Hematopoietic multipotent progenitor cell (in vitro differentiated cells): Measurements from ENCODE around the gene NELFE. TPM values are rescaled to one million over a fixed set of nuclear protein-coding genes. Genes with fewer than 3 reads are reported as not detected.
"Not testable (repeated sequence)": the region's sequence is repeated elsewhere in the genome, so short reads cannot be mapped to it uniquely, and the experiment has no call there.

Source experiments
- DNase-seq, 3 donors: peaks; one replicate each; pipeline ENCODE4 v3.0.0-alpha.2; 2011 to 2015; ENCODE audit warnings: low read depth in 2 of 3, low spot score in 2 of 3
- total RNA-seq: library from RNA; depleted of rRNA; stranded (reverse); fragments of >200 nt; gene quantifications from one replicate; pipeline ENCODE4 v1.2.3, GENCODE V29; 2012

NELFE gene, protein sequence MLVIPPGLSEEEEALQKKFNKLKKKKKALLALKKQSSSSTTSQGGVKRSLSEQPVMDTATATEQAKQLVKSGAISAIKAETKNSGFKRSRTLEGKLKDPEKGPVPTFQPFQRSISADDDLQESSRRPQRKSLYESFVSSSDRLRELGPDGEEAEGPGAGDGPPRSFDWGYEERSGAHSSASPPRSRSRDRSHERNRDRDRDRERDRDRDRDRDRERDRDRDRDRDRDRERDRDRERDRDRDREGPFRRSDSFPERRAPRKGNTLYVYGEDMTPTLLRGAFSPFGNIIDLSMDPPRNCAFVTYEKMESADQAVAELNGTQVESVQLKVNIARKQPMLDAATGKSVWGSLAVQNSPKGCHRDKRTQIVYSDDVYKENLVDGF
- 44.7 TPM for total RNA-seq

DNA sequence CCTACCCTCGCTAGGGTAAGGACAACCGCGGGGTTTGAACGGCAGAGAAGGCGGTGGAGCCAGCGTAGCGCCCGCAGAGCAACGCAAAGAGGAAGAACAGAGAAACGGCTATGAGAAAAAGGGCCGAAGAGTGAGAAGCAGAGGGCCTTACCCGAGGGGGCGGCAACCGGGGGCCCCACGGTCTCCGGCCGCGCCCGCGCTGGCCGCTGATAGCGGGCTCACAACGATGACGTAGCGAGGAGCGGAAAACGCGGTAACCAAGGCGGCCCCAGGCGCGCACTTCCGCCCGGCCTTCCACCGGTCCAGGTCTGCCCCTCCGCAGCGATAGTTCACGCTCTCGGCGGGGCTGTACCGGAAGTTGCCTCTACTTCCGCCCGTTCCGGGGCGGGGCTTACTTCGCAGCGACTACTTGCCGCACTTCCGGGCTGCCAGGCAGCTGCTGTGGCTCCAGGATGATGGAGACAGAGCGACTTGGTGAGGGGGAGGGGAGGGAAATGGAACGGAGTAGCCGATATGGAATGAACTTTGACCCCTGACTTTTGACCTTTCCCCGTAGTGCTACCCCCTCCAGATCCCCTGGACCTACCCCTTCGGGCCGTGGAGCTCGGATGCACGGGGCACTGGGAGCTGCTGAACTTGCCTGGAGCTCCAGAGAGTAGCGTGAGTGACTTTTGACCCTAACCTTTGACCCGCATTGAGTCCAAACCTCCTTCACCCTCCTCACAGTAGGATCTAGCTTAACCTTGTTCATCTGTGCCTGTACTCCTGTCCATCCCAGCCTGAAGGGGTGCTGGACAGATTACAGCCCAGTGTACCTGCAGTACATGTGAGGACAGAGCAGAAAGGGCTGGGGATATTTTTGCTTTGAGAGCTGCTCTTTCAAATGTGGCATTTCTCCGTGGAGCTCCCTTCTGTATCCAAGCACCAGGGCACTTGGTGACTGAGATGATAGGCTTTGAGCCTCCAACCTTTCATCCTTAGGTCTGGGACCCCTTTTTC, at the start of gene NELFE, which contains the start of gene SKIC2:
Gene NELFE (minus strand): TSS at position 231 of the 999 bp plus-strand sequence. CDS start 525 bp downstream, outside the sequence.
Gene SKIC2 (plus strand): TSS at position 435 of the 999 bp plus-strand sequence. CDS start 18 bp downstream, at position 453.
- peak; percentile 94 to 98 (median 98) for DNase-seq

DNA sequence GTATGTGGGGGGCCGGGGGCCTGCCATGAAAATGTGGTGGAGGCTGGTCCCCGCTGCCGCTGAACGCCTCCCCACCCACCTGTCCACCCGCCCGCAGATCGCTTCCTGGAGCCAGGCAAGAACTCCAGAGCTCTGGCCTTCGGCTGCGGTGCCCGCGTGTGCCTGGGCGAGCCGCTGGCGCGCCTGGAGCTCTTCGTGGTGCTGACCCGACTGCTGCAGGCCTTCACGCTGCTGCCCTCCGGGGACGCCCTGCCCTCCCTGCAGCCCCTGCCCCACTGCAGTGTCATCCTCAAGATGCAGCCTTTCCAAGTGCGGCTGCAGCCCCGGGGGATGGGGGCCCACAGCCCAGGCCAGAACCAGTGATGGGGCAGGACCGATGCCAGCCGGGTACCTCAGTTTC, 49.3 kb upstream of the NELFE start:
- DNase-seq = not testable (repeated sequence)

DNA sequence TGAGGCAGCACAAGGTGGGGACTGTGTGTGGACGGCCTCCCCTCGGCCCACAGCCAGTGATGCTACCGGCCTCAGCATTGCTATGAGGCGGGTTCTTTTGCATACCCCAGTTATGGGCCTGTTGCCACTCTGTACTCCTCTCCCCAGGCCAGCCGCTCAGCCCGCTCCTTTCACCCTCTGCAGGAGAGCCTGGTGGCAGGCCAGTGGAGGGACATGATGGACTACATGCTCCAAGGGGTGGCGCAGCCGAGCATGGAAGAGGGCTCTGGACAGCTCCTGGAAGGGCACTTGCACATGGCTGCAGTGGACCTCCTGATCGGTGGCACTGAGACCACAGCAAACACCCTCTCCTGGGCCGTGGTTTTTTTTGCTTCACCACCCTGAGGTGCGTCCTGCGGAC, 48.3 kb upstream of the NELFE start:
- DNase-seq = not testable (repeated sequence)

DNA sequence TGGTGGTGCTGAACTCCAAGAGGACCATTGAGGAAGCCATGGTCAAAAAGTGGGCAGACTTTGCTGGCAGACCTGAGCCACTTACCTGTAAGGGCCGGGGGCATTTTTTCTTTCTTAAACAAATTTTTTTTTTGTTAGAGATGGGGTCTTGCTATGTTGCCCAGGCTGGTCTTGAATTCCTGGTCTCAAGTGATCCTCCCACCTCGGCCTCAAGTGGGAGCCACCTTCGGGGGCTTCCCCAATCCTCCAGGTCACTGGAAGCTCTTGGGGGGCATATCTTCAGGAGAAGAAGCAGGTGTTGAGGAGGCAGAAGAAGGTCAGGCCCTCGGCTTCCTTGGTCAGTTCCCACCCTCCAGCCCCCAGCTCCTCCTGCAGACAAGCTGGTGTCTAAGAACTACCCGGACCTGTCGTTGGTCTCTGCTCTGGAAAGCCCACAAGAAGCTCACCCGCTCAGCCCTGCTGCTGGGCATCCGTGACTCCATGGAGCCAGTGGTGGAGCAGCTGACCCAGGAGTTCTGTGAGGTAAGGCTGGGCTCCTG, 47.3 kb upstream of the NELFE start:
- DNase-seq = not testable (repeated sequence)

DNA sequence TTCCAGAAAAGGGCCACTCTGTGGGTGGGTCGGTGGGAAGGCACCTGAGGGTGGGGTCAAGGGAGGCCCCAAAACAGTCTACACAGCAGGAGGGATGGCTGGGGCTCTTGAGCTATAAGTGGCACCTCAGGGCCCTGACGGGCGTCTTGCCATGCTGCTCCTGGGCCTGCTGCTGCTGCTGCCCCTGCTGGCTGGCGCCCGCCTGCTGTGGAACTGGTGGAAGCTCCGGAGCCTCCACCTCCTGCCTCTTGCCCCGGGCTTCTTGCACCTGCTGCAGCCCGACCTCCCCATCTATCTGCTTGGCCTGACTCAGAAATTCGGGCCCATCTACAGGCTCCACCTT, 46.7 kb upstream of the NELFE start:
- DNase-seq = not testable (repeated sequence)

DNA sequence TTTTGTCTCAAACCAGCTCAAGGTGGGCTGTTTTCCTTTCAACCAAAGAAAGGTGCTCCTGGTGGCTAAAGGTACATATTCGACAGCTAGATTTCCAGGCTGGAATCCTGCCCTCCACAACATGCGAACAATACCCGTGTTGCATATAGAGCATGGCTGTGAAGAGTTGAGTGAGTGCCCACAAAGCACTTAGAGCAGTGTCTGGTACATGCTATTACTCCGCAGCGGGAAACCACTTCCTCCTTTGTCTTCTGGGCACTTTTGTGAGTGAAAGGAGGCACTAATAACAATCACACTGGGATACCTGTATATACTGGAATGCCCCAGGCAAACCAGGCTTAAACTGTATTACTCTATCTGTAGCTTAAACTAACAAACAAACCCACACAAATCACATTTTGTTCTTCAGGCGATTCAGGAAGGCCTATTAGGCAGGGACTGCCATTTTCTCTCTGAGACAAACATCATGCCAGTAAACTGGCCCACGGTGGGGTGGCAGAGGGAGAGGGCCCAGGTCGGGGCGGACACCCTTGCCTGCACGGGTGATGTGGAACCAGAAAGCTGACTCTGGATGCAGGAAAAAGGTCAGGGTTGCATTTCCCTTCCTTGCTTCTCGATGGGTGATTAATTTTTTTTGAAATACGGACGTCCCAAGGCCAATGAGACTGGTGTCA, 46.2 kb upstream of the NELFE start:
- not testable (repeated sequence) for DNase-seq

DNA sequence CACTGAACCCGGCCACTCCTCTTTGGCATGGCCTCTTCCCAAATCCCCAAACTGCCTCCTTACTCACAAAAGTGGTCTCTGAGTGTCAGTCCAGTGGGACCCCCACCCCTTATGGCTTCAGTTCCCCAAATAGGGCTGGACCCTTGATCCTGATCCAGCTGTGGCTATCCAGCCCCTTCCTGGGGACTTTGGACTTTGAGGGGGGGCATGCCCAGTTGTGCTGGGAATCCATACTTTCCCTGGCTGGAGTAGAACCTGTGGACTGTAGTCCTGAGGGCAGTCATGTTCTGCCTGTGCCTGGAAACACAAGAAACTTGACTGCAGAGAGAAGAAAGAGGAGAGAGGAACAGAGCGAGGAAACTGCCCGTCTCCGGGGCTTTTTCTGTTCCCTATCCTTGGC, 45.6 kb upstream of the NELFE start:
- DNase-seq = not testable (repeated sequence)

DNA sequence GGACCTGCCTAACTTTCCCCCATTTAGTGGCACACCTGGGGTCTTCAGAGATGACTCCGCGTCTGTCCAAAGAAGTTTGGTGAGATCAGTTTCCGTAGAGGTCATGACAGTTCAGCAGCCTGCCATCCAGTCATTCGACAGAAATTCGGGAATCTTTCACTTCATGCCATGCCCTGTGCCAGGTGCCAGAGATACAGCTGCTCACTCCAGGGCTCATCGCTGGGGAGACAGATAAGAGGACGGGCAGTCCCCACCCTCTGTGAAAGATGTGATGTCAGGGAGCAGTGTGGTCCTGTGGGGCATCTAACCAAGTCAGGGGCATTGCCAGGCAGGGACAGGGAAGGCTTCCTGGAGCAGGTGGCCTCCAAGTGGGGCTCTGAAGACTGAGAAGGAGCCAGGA, 44.5 kb upstream of the NELFE start:
- not testable (repeated sequence) for DNase-seq

DNA sequence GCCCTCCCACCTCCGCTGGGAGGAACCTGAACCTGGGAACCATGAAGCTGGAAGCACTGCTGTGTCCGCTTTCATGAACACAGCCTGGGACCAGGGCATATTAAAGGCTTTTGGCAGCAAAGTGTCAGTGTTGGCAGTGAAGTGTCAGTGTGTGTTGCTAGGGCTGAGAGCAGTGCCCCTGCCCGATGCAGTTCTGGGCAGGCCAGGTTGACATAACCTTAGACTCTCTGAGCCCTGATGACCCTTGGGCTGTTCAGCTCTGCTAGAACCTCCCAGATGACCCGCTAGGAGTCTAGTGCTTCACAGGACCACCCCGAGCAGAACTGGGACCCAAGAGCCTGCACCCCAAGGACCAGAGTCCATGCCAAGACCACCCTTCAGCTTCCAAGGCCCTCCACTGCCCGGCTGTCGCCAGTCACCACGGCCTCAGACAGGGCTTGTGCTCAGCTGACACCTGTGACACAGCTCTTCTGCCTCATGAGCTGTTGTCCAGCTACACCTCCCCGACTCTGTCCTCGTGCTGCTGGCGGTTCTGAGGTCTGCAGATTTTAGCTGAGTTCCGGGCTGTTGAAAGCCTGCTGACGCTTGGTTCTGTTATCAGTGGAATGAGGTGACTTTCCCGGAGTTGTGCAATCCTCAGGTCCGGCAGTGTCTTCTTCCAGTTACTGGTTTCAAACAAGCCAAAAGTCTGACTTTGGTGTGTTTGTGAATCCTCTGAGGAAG, 43.9 kb upstream of the NELFE start:
- not testable (repeated sequence) for DNase-seq

DNA sequence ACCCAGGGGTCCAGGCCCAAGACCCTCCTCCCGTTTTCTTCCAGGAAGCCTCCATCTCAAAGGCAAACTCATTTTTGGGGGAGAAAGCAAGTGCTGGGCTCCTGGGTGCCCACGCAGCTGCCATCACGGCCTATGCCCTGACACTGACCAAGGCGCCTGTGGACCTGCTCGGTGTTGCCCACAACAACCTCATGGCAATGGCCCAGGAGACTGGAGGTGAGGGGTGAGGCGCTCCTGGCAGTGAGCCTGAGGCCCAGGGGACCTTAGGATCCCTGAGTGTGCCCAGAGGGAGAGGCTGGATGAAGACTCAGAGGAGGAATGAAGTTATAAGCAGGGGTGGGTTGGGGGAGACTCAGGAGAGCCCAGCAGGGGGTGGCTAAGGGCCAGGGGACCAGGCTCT, 37.6 kb upstream of the NELFE start:
- DNase-seq = not testable (repeated sequence)

DNA sequence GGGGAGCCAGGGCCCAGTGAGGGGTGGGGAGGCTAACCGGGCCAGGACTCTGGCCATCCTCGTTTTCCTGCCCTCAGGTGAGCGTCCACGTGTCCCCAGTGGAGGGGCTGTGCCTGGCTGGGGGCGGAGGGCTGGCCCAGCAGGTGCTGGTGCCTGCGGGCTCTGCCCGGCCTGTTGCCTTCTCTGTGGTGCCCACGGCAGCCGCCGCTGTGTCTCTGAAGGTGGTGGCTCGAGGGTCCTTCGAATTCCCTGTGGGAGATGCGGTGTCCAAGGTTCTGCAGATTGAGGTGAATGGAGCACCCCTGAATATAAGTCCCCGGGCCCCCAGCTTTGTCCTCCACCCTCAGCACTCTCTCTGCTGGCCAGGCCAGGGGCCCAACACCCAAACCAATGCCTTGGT, 35.6 kb upstream of the NELFE start:
- DNase-seq = not testable (repeated sequence)

DNA sequence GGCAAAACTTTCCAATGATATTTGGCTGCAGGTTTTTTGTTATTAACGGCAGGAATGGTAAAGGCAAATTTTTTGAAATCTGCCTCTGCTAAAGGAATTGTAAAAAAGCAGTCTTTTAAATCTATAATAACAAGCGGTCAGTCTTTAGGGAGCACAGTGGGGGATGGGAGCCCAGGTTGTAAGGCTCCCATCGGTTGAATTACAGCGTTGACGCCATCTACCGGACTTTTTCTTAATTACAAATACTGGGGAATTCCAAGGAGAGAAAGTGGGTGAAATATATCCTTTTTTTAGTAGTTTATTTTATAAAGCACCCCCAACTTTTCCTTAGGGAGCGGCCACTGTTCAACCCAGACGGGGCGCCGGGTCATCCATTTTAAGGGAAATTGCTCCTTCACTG, 30.6 kb upstream of the NELFE start:
- DNase-seq = not testable (repeated sequence)

DNA sequence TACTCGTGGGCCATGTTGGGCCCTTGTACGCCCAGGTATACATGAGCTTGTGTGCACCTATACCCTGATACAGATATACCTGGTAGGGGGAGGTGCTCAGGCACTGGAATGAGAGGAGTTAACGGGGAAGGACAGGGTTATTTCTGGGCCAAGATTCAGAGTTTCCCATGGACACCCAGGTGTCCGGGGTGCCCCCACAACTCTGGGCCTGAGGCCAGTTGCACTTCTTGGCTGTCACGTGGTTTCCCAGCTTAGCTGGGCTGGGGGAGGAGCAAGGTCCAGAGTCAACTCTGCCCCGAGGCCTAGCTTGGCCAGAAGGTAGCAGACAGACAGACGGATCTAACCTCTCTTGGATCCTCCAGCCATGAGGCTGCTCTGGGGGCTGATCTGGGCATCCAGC, 23.0 kb upstream of the NELFE start, which contains the start of gene C4A:
Gene C4A (plus strand): TSS at position 314 of the 400 bp plus-strand sequence. CDS start 51 bp downstream, at position 365.
- not testable (repeated sequence) for DNase-seq

DNA sequence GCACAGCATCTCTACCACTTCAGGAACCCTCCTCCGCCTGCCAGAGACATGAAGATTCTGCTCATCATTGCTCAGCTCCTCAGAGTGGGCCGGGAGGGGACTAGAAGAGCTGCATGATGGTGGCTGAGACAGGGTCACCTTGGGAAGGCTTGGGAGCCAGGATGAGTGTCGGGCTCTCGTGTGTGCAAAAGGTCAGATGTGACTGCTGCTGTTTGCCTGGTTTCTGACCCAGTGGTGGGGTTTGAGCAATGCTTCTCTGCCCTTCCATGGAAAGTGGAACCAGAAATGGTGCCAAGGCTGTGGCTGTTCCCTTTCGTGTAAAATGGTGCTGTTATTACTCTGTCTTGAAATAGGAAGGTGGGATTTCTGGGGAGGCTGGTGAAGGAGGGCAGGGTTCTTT, 22.2 kb upstream of the NELFE start:
- DNase-seq = not testable (repeated sequence)

DNA sequence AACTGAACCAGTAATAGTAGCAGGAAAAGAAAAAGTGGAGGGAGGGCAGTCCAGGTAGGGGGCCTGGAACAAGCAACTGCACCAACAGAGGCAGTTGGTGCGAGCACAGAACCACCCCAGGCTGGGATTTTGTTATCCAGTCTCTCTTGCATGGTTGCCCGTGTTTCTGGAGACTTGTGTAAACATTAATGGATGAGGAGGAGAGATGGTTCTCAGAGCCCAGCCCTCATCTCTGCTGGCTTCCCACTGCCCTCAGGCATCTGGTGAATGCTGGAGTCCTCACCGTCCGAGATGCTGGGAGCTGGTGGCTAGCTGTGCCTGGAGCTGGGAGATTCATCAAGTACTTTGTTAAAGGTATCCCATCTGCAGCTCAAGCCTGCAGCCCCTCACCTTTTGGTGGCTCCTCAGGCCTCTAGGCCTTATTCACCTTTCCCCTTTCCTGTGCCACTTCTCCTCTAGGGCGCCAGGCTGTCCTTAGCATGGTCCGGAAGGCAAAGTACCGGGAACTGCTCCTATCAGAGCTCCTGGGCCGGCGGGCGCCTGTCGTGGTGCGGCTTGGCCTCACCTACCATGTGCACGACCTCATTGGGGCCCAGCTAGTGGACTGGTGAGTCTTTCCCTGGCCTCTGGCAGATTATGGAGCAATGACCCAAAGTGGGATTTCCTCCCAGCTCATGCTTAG, 21.6 kb upstream of the NELFE start:
- DNase-seq = not testable (repeated sequence)

DNA sequence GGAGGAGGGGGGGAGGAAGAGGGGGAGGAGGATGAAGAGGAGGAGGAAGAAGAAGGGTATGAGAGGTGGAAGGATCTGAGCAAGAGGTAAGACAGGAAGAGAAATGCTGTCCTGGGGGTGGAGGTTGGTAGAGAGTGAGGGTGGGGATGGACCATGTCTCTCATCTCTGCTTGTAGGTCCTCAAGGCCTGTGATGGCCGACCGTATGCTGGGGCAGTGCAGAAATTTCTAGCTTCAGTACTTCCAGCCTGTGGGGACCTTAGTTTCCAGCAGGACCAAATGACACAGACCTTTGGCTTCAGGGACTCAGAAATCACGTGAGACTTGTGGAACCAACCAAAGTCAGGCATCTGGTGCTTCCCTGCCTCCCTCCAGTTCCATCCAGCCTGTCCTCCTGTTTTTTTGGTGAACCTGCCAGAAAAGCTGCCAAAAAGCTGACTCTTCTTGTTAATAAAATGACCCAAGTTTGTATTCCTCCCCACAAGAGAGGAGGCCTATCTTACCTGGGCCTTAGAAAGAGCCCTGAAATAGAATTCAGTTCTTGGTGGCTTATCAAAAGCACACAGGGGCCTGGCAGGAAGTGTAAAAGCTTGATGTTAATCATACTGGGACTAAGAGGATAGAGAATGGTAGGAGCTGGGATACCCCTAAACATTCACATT, 20.6 kb upstream of the NELFE start:
- DNase-seq = no peak

DNA sequence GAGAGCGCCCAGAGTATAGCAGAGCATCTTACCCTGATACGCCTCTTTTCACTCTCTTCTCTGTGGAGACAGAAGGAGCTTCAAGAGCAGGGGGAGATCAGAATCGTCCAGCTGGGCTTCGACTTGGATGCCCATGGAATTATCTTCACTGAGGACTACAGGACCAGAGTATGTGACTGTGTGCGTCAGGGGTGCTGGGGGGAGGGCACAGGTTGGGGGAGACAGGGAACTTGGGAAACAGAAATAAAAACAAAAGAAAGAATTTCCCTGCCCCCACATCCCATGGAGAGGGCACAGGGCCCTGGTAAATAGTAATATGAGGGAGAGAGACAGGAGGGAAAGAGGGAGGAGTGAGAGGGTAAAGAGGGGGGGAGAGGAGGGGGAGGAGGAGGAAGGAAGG, 20.1 kb upstream of the NELFE start:
- DNase-seq = no peak

DNA sequence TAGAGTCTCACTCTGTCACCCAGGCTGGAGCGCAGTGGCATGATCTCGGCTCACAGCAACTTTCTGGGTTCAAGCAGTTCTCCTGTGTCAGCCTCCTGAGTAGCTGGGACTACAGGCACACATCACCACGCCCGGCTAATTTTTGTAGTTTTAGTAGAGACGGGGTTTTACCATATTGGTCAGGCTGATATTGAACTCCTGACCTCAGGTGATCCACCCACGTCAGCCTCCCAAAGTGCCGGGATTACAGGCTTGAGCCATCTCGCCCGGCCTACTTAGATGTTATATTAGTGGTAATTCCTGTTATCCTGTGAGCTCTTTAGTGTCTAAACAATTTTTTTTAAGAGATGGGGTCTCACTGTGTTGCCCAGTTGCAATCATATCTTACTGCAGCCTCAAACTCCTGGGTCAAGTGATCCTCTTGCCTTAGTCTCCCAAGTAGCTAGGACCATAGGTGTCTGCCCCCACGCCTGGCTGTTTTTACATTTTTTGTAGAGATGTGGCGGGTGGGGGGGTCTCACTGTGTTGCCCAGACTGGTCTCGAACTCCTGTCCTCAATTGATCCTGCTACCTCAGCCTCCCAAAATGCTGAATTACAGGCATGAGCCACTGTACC, 19.2 kb upstream of the NELFE start:
- DNase-seq = no peak
